ENCODE results near the gene ABL2.

Gene ABL2

DNA sequence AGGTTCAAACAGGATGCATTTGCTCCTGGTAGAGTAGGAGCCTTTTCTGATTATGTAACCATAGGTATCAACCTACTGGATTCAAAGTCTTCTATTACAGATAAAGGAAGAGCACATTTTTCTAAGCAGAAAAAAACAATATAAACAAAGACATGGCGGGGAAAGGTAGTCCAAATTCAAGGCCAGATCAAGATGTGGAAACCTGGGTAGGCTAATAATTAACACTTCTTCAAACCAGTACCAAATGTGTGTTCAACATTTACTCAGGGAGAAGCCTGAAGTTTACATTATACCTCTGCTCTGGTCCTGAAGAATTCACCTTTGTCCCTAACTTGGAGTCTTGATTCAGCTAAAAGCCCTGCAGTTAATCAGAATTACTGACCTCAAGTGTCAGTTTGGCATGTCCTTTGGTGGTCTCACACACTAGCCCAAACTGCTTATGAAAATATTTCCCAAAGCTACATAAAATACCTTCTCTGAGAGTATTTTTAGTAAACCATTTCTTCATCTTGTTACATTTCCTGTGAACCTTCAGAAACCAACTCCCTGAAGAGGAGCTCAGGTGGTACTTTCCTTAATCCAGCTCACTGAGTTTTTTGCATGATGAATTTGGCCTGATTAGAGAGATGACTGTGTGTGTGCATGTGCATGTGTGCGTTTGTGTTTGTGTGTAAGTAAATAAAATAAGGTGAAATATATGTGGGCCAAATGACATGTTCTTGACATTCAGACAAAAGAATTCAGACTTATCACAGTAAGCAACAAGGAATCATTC, 77.4 kb downstream of the ABL2 start:
- no peak for TF ChIP-seq CREB1 (IDR thresholded peaks at IDR 0.05; ENCODE audit: low read depth)
- TF ChIP-seq, protein P1, sequence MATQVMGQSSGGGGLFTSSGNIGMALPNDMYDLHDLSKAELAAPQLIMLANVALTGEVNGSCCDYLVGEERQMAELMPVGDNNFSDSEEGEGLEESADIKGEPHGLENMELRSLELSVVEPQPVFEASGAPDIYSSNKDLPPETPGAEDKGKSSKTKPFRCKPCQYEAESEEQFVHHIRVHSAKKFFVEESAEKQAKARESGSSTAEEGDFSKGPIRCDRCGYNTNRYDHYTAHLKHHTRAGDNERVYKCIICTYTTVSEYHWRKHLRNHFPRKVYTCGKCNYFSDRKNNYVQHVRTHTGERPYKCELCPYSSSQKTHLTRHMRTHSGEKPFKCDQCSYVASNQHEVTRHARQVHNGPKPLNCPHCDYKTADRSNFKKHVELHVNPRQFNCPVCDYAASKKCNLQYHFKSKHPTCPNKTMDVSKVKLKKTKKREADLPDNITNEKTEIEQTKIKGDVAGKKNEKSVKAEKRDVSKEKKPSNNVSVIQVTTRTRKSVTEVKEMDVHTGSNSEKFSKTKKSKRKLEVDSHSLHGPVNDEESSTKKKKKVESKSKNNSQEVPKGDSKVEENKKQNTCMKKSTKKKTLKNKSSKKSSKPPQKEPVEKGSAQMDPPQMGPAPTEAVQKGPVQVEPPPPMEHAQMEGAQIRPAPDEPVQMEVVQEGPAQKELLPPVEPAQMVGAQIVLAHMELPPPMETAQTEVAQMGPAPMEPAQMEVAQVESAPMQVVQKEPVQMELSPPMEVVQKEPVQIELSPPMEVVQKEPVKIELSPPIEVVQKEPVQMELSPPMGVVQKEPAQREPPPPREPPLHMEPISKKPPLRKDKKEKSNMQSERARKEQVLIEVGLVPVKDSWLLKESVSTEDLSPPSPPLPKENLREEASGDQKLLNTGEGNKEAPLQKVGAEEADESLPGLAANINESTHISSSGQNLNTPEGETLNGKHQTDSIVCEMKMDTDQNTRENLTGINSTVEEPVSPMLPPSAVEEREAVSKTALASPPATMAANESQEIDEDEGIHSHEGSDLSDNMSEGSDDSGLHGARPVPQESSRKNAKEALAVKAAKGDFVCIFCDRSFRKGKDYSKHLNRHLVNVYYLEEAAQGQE (IDR thresholded peaks at IDR 0.05; ENCODE audit: low read depth): no peak

DNA sequence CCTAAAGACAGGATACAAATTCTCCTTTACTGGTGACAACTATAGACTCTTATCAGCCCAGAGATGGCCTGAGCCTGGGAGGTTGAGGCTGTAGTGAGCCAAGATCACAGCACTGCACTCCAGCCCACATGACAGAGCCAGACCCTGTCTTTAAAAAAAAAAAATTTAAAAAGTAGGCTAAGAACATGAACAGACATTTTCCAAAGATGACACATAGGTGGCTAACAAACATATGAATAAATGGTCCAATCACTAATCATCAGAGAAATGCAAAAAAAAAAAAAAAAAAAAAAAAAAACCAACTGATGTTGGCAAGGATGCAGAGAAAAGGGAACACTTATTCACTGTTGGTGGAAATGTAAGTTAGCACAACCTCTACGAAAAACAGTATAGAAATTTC, 82.6 kb downstream of the ABL2 start:
- no peak for TF ChIP-seq NFIC (IDR thresholded peaks at IDR 0.05)
- TF ChIP-seq, protein P2, sequence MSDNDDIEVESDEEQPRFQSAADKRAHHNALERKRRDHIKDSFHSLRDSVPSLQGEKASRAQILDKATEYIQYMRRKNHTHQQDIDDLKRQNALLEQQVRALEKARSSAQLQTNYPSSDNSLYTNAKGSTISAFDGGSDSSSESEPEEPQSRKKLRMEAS (IDR thresholded peaks at IDR 0.05): no peak
- TF ChIP-seq TAF1 (IDR thresholded peaks at IDR 0.05; ENCODE audit: low read depth): no peak
- TF ChIP-seq TCF12 (IDR thresholded peaks at IDR 0.05; ENCODE audit: low read depth): no peak
- TF ChIP-seq RAD21 (IDR thresholded peaks at IDR 0.05; ENCODE audit: low read depth): no peak
- TF ChIP-seq ZBTB7A (IDR thresholded peaks at IDR 0.05; ENCODE audit: low read depth): no peak
- TF ChIP-seq EGR1 (IDR thresholded peaks at IDR 0.05): no peak
- TF ChIP-seq, protein P3, sequence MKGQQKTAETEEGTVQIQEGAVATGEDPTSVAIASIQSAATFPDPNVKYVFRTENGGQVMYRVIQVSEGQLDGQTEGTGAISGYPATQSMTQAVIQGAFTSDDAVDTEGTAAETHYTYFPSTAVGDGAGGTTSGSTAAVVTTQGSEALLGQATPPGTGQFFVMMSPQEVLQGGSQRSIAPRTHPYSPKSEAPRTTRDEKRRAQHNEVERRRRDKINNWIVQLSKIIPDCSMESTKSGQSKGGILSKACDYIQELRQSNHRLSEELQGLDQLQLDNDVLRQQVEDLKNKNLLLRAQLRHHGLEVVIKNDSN (IDR thresholded peaks at IDR 0.05): no peak
- no peak for TF ChIP-seq EP300 (IDR thresholded peaks at IDR 0.05; ENCODE audit: borderline replicate concordance)
- no peak for TF ChIP-seq CEBPB (IDR thresholded peaks at IDR 0.05)
- TF ChIP-seq TEAD4 (IDR thresholded peaks at IDR 0.05): no peak
- TF ChIP-seq, protein P1 (IDR thresholded peaks at IDR 0.05; ENCODE audit: low read depth): no peak
- no peak for TF ChIP-seq CREB1 (IDR thresholded peaks at IDR 0.05; ENCODE audit: low read depth)
- TF ChIP-seq FOXM1 (IDR thresholded peaks at IDR 0.05; ENCODE audit: borderline replicate concordance, low read depth): no peak
- TF ChIP-seq YY1 (IDR thresholded peaks at IDR 0.05; ENCODE audit: low read depth): no peak

DNA sequence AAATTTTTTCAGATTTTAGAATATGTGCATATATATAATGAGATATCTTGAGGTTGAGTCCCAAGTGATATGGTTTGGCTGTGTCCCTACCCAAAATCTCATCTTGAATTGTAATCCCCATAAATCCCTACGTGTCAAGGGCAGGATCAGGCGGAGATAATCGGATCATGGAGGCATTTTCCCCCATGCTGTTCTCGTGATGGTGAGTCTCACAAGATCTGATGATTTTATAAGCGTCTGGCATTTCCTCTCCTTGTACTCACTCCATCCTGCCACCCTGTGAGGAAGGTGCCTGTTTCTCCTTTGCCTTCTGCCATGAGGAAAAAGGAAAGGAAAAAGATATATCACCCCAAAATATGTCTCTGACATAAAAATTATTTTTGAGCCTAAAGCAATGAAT, 83.0 kb downstream of the ABL2 start:
- TF ChIP-seq, protein P3 (IDR thresholded peaks at IDR 0.05): no peak
- no peak for TF ChIP-seq CEBPB (IDR thresholded peaks at IDR 0.05)
- TF ChIP-seq RAD21 (IDR thresholded peaks at IDR 0.05; ENCODE audit: low read depth): no peak
- TF ChIP-seq TEAD4 (IDR thresholded peaks at IDR 0.05): no peak
- TF ChIP-seq, protein P2 (IDR thresholded peaks at IDR 0.05): no peak
- TF ChIP-seq, protein P1 (IDR thresholded peaks at IDR 0.05; ENCODE audit: low read depth): no peak
- TF ChIP-seq FOXM1 (IDR thresholded peaks at IDR 0.05; ENCODE audit: borderline replicate concordance, low read depth): no peak
- TF ChIP-seq NFIC (IDR thresholded peaks at IDR 0.05): no peak
- no peak for TF ChIP-seq EGR1 (IDR thresholded peaks at IDR 0.05)
- TF ChIP-seq TCF12 (IDR thresholded peaks at IDR 0.05; ENCODE audit: low read depth): no peak
- TF ChIP-seq EP300 (IDR thresholded peaks at IDR 0.05; ENCODE audit: borderline replicate concordance): no peak

DNA sequence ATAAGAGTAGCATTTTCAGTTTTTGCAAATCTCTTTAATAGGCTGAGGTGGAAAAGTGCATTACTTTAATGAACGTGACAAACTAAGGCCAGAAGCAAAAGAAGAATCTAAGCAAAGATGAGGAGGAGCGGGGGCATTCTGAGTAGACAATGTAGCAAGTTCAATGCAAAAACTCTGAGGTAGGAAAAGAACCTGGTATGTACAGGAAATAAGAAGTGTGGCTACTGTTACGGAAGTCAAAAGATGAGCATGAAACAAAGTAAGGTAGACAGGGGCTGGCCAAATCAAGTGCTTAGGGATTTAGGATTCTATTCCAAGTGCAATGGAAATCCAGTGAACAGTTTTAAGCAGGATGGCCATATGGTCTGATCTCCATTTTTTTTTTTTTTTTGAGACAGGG, 84.0 kb downstream of the ABL2 start:
- no peak for TF ChIP-seq YY1 (IDR thresholded peaks at IDR 0.05; ENCODE audit: low read depth)
- no peak for TF ChIP-seq CEBPB (IDR thresholded peaks at IDR 0.05)
- no peak for TF ChIP-seq TAF1 (IDR thresholded peaks at IDR 0.05; ENCODE audit: low read depth)
- TF ChIP-seq TEAD4 (IDR thresholded peaks at IDR 0.05): no peak
- no peak for TF ChIP-seq NFIC (IDR thresholded peaks at IDR 0.05)
- TF ChIP-seq ZBTB7A (IDR thresholded peaks at IDR 0.05; ENCODE audit: low read depth): no peak
- TF ChIP-seq EGR1 (IDR thresholded peaks at IDR 0.05): no peak
- TF ChIP-seq, protein P2 (IDR thresholded peaks at IDR 0.05): no peak
- TF ChIP-seq, protein P1 (IDR thresholded peaks at IDR 0.05; ENCODE audit: low read depth): no peak
- no peak for TF ChIP-seq TCF12 (IDR thresholded peaks at IDR 0.05; ENCODE audit: low read depth)
- TF ChIP-seq RAD21 (IDR thresholded peaks at IDR 0.05; ENCODE audit: low read depth): no peak
- TF ChIP-seq FOXM1 (IDR thresholded peaks at IDR 0.05; ENCODE audit: borderline replicate concordance, low read depth): no peak
- no peak for TF ChIP-seq CREB1 (IDR thresholded peaks at IDR 0.05; ENCODE audit: low read depth)
- TF ChIP-seq EP300 (IDR thresholded peaks at IDR 0.05; ENCODE audit: borderline replicate concordance): no peak
- TF ChIP-seq, protein P3 (IDR thresholded peaks at IDR 0.05): no peak
